ENCODE measurements around the gene OR2C3.

GRCh38 chr1:247551721-247552120 is 15.5 kb upstream of the OR2C3 start:
- TF ChIP-seq TAF1 (IDR thresholded peaks at IDR 0.05; ENCODE audit: low read depth, low read length) (no peak), PAX5 (IDR thresholded peaks at IDR 0.05; ENCODE audit: insufficient read depth, low read length, severe bottlenecking) (no peak), POLR2A (IDR thresholded peaks at IDR 0.05; ENCODE audit: low read depth, low read length) (no peak), POLR2AphosphoS5 (IDR thresholded peaks at IDR 0.05; ENCODE audit: low read depth, low read length) (no peak)

Data from GM12891 (cell line).